HepG2 (cell line): ENCODE results near the gene TSPAN32. TPM values are rescaled to one million over a fixed set of nuclear protein-coding genes. Genes with fewer than 3 reads are reported as not detected.

Experiments used
- CCAR2 ChIP-seq: fragments of 200-400 bp; formaldehyde crosslinking; optimal IDR thresholded peaks from 2 replicates; pipeline ENCODE3; 2018; ENCODE audit warnings: low read depth, mild to moderate bottlenecking, low read length, moderate library complexity
- HDAC2 ChIP-seq: sonication (generic); formaldehyde crosslinking; IDR thresholded peaks from 2 replicates; pipeline ENCODE4 v1.4.0; 2020; ENCODE audit warnings: missing genetic modification reagents
- JUN ChIP-seq: sonication (generic); formaldehyde crosslinking; IDR thresholded peaks from 2 replicates; pipeline ENCODE4 v1.4.0; 2020; ENCODE audit warnings: mild to moderate bottlenecking, missing genetic modification reagents
- MAFF ChIP-seq: IDR thresholded peaks from 2 replicates; pipeline ENCODE4 v1.6.1; 2011; ENCODE audit warnings: low read depth, low read length, improper control_type of control experiment
- MTF2 ChIP-seq: sonication (generic); formaldehyde crosslinking; IDR thresholded peaks from 2 replicates; pipeline ENCODE4 v1.5.0; 2020; ENCODE audit warnings: missing genetic modification reagents, borderline replicate concordance
- MYNN ChIP-seq: sonication (generic); formaldehyde crosslinking; IDR thresholded peaks from 2 replicates; pipeline ENCODE4 v1.4.0; 2020; ENCODE audit warnings: mild to moderate bottlenecking, low read depth, missing genetic modification reagents
- TCF7L2 ChIP-seq: IDR thresholded peaks from 2 replicates; pipeline ENCODE4 v1.6.1; 2011; ENCODE audit warnings: mild to moderate bottlenecking, low read depth, low read length, moderate library complexity
- TMF1 ChIP-seq: sonication (generic); formaldehyde crosslinking; IDR thresholded peaks from 2 replicates; pipeline ENCODE4 v1.8.1; 2022; ENCODE audit warnings: low read depth, missing genetic modification reagents
- TOPORS ChIP-seq: sonication (generic); formaldehyde crosslinking; IDR thresholded peaks from 2 replicates; pipeline ENCODE4 v1.8.0; 2023; ENCODE audit warnings: mild to moderate bottlenecking, missing genetic modification reagents
- WIZ ChIP-seq: sonication (generic); formaldehyde crosslinking; IDR thresholded peaks from 2 replicates; pipeline ENCODE4 v1.5.1; 2020; ENCODE audit warnings: mild to moderate bottlenecking, missing genetic modification reagents
- ZNF33B ChIP-seq: sonication (generic); formaldehyde crosslinking; IDR thresholded peaks from 2 replicates; pipeline ENCODE4 v1.5.1; 2020; ENCODE audit warnings: mild to moderate bottlenecking, missing genetic modification reagents
- ZNF792 ChIP-seq: IDR thresholded peaks from 2 replicates; pipeline ENCODE4 v1.6.1; 2016
- polyA plus RNA-seq, 8 experiments: library from polyadenylated mRNA; depleted of rRNA in 3 of 8; stranded (reverse) in 7 of 8; unstranded in 1 of 8; fragments of >200 nt; fragmentation: Illumina TruSeq in 4 of 8; extraction: Trizol in 4 of 8; gene quantifications; 2 replicates each; pipeline versions ENCODE4 v1.2.1 to v1.2.3, GENCODE V29; 2011 to 2016; ENCODE audit warnings: low read depth in 4 of 8, missing spikeins in 1 of 8, mixed read lengths in 1 of 8; ENCODE audit not compliant: insufficient read depth in 1 of 8
- total RNA-seq, 5 experiments: library from RNA; depleted of rRNA; stranded (reverse); fragments of >200 nt; fragmentation: Illumina TruSeq; extraction: Trizol; gene quantifications; 2 replicates each; pipeline ENCODE4 v1.2.3, GENCODE V29; 2016; ENCODE audit warnings: low read depth in 1 of 5
- TF ChIP-seq, protein P1 (sequence below): sonication (generic); formaldehyde crosslinking; IDR thresholded peaks from 2 replicates; pipeline ENCODE4 v1.5.0; 2020; ENCODE audit warnings: mild to moderate bottlenecking, missing genetic modification reagents, borderline replicate concordance
- TF ChIP-seq, protein P2 (sequence below): sonication (generic); formaldehyde crosslinking; IDR thresholded peaks from 2 replicates; pipeline ENCODE4 v1.8.1; 2023; ENCODE audit warnings: mild to moderate bottlenecking, missing genetic modification reagents
- TF ChIP-seq, protein P3 (sequence below): sonication (generic); IDR thresholded peaks from 2 replicates; pipeline ENCODE4 v1.6.1; 2016; ENCODE audit warnings: low read depth, borderline replicate concordance

TSPAN32 gene
- total and polyA plus RNA-seq, 2 of the 13 experiments (the other 11 are each of a cell fraction or from before 2014, with no cell fraction given), result 0.09 to 0.70 TPM

DNA sequence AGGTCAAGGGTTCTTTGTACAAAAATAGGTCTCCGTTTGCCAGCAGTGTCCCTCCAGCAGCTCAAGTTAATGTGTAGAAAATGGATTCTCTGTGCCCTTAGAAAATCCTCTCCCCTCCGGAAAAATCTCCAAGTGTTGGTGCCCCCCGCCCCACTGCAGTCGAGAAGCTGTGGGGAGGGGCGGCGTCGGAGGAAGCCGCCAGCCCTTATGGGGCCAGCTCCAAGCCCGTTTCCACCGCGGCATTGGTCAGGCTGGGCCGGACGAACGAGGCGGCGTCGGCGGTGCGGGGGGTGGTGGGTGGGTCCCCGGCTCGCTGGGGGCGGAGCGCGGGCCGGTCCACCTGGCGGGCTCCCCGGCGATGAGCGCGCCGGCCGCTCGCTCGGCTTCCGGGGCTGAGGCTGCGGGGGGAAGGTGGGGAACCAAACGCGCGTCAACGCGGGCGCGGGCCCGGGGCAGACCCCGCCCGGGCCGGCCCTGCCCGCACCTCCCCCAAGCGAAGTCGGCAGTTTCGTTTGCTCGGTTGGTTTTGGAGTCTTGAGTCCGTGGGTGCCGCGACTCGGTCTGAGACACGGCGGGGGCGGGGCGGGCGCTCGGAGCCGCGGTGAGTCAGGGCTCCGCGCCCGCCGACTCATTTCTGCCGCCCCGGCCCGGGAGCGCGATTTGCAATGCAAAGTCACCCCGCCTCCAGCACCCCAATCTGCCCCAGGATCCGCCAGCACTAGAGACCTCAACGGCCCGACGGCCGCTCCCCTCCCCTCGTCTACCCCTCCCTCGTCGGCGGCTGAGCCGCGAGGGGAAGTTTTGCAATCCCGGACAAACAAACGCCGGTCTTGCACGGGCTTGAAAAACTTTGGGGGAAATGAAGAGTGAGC lies 32.8 kb upstream of the TSPAN32 start (continued):
- TF ChIP-seq, protein P1, sequence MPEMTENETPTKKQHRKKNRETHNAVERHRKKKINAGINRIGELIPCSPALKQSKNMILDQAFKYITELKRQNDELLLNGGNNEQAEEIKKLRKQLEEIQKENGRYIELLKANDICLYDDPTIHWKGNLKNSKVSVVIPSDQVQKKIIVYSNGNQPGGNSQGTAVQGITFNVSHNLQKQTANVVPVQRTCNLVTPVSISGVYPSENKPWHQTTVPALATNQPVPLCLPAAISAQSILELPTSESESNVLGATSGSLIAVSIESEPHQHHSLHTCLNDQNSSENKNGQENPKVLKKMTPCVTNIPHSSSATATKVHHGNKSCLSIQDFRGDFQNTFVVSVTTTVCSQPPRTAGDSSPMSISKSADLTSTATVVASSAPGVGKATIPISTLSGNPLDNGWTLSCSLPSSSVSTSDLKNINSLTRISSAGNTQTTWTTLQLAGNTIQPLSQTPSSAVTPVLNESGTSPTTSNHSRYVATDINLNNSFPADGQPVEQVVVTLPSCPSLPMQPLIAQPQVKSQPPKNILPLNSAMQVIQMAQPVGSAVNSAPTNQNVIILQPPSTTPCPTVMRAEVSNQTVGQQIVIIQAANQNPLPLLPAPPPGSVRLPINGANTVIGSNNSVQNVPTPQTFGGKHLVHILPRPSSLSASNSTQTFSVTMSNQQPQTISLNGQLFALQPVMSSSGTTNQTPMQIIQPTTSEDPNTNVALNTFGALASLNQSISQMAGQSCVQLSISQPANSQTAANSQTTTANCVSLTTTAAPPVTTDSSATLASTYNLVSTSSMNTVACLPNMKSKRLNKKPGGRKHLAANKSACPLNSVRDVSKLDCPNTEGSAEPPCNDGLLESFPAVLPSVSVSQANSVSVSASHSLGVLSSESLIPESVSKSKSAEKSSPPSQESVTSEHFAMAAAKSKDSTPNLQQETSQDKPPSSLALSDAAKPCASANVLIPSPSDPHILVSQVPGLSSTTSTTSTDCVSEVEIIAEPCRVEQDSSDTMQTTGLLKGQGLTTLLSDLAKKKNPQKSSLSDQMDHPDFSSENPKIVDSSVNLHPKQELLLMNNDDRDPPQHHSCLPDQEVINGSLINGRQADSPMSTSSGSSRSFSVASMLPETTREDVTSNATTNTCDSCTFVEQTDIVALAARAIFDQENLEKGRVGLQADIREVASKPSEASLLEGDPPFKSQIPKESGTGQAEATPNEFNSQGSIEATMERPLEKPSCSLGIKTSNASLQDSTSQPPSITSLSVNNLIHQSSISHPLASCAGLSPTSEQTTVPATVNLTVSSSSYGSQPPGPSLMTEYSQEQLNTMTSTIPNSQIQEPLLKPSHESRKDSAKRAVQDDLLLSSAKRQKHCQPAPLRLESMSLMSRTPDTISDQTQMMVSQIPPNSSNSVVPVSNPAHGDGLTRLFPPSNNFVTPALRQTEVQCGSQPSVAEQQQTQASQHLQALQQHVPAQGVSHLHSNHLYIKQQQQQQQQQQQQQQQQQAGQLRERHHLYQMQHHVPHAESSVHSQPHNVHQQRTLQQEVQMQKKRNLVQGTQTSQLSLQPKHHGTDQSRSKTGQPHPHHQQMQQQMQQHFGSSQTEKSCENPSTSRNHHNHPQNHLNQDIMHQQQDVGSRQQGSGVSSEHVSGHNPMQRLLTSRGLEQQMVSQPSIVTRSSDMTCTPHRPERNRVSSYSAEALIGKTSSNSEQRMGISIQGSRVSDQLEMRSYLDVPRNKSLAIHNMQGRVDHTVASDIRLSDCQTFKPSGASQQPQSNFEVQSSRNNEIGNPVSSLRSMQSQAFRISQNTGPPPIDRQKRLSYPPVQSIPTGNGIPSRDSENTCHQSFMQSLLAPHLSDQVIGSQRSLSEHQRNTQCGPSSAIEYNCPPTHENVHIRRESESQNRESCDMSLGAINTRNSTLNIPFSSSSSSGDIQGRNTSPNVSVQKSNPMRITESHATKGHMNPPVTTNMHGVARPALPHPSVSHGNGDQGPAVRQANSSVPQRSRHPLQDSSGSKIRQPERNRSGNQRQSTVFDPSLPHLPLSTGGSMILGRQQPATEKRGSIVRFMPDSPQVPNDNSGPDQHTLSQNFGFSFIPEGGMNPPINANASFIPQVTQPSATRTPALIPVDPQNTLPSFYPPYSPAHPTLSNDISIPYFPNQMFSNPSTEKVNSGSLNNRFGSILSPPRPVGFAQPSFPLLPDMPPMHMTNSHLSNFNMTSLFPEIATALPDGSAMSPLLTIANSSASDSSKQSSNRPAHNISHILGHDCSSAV, result no peak
- TF ChIP-seq MTF2 (CRISPR knock-in tag) (no peak), TOPORS (no peak), ZNF792 (CRISPR knock-in tag) (peak; percentile 65; the same call in 1 of the 2 replicates), TCF7L2 (no peak), WIZ (CRISPR knock-in tag) (no peak), MAFF (no peak), TMF1 (no peak), CCAR2 (no peak), ZNF33B (CRISPR knock-in tag) (0 out of 2 replicates have a peak, but pooled peaks have one; percentile 60), JUN (CRISPR knock-in tag) (no peak), MYNN (no peak), HDAC2 (peak; percentile 65)
- TF ChIP-seq, protein P2, sequence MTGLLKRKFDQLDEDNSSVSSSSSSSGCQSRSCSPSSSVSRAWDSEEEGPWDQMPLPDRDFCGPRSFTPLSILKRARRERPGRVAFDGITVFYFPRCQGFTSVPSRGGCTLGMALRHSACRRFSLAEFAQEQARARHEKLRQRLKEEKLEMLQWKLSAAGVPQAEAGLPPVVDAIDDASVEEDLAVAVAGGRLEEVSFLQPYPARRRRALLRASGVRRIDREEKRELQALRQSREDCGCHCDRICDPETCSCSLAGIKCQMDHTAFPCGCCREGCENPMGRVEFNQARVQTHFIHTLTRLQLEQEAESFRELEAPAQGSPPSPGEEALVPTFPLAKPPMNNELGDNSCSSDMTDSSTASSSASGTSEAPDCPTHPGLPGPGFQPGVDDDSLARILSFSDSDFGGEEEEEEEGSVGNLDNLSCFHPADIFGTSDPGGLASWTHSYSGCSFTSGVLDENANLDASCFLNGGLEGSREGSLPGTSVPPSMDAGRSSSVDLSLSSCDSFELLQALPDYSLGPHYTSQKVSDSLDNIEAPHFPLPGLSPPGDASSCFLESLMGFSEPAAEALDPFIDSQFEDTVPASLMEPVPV (CRISPR knock-in tag), result 0 out of 2 replicates have a peak, but pooled peaks have one; percentile 30
- TF ChIP-seq, protein P3, sequence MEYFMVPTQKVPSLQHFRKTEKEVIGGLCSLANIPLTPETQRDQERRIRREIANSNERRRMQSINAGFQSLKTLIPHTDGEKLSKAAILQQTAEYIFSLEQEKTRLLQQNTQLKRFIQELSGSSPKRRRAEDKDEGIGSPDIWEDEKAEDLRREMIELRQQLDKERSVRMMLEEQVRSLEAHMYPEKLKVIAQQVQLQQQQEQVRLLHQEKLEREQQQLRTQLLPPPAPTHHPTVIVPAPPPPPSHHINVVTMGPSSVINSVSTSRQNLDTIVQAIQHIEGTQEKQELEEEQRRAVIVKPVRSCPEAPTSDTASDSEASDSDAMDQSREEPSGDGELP, result no peak
